Astrocyte (in vitro differentiated cells and primary cell): ENCODE data around the gene DSTN. TPM values are rescaled to one million over a fixed set of nuclear protein-coding genes. Genes with fewer than 3 reads are reported as not detected.

Source experiments
- DNase-seq: peaks from one replicate; pipeline ENCODE4 v3.0.0-alpha.2; 2010; ENCODE audit warnings: low read depth
- FAIRE-seq: peaks from 2 replicates; lab custom pipeline; 2011; peaks lifted over from hg19 to GRCh38; lab: Jason Lieb, UNC
- H2AFZ ChIP-seq: 2 replicates; pipeline ENCODE4 v1.6.0; 2012; ENCODE audit warnings: low read depth, low read length, inconsistent platforms
- H3K27ac ChIP-seq: 2 replicates; pipeline ENCODE4 v1.5.1; 2011; ENCODE audit warnings: low read depth, low read length, inconsistent platforms
- H3K27me3 ChIP-seq: 2 replicates; pipeline ENCODE4 v1.6.0; 2011; ENCODE audit warnings: low read length, inconsistent platforms; ENCODE audit not compliant: insufficient read depth
- H3K36me3 ChIP-seq: 2 replicates; pipeline ENCODE4 v1.5.1; 2011; ENCODE audit warnings: low read length, inconsistent platforms; ENCODE audit not compliant: insufficient read depth
- H3K4me1 ChIP-seq: 2 replicates; pipeline ENCODE4 v1.5.1; 2011; ENCODE audit warnings: low read length, inconsistent platforms; ENCODE audit not compliant: insufficient read depth
- H3K4me2 ChIP-seq: 2 replicates; pipeline ENCODE4 v1.6.0; 2012; ENCODE audit warnings: low read length, inconsistent platforms
- H3K4me3 ChIP-seq: 2 replicates; pipeline ENCODE4 v1.5.1; 2011; ENCODE audit warnings: low read depth, mild to moderate bottlenecking, low read length, inconsistent platforms; ENCODE audit not compliant: insufficient read depth
- H3K79me2 ChIP-seq: 2 replicates; pipeline ENCODE4 v1.6.0; 2012; ENCODE audit warnings: mild to moderate bottlenecking, low read length, inconsistent platforms; ENCODE audit not compliant: insufficient read depth
- H3K9ac ChIP-seq: 2 replicates; pipeline ENCODE4 v1.6.0; 2012; ENCODE audit warnings: mild to moderate bottlenecking, low read length, inconsistent platforms
- H3K9me3 ChIP-seq: 2 replicates; pipeline ENCODE4 v1.5.1; 2012; ENCODE audit warnings: low read depth, mild to moderate bottlenecking, low read length, inconsistent platforms; ENCODE audit not compliant: insufficient read depth
- H4K20me1 ChIP-seq: 2 replicates; pipeline ENCODE4 v1.6.0; 2012; ENCODE audit warnings: low read length, inconsistent platforms; ENCODE audit not compliant: insufficient read depth
- H3K27ac Mint-ChIP-seq: one replicate; pipeline ENCODE4 v1.8.0; 2021; ENCODE audit warnings: mild to moderate bottlenecking, mixed read lengths; ENCODE audit not compliant: unreplicated experiment
- H3K27me3 Mint-ChIP-seq: one replicate; pipeline ENCODE4 v1.8.0; 2021; ENCODE audit warnings: low read depth, mixed read lengths; ENCODE audit not compliant: unreplicated experiment
- H3K36me3 Mint-ChIP-seq: one replicate; pipeline ENCODE4 v1.8.0; 2021; ENCODE audit warnings: low read depth, mixed read lengths; ENCODE audit not compliant: unreplicated experiment
- H3K4me1 Mint-ChIP-seq: one replicate; pipeline ENCODE4 v1.8.0; 2021; ENCODE audit warnings: low read depth, mixed read lengths; ENCODE audit not compliant: unreplicated experiment
- H3K4me3 Mint-ChIP-seq: one replicate; pipeline ENCODE4 v1.8.0; 2021; ENCODE audit warnings: mild to moderate bottlenecking, moderate library complexity, mixed read lengths; ENCODE audit not compliant: unreplicated experiment
- H3K9me3 Mint-ChIP-seq: one replicate; pipeline ENCODE4 v1.8.0; 2021; ENCODE audit warnings: mild to moderate bottlenecking, mixed read lengths; ENCODE audit not compliant: unreplicated experiment
- CTCF ChIP-seq: IDR thresholded peaks from 2 replicates; pipeline ENCODE4 v1.5.1; 2011; ENCODE audit warnings: low read depth, mild to moderate bottlenecking, inconsistent platforms, low read length, moderate library complexity; ENCODE audit not compliant: insufficient read depth
- EZH2 ChIP-seq: IDR thresholded peaks from 2 replicates; pipeline ENCODE4 v1.6.1; 2012; ENCODE audit warnings: mild to moderate bottlenecking, low read length, inconsistent platforms; ENCODE audit not compliant: insufficient read depth
- total RNA-seq: library from RNA; stranded (reverse); gene quantifications from 2 replicates; pipeline ENCODE4 v1.2.1, GENCODE V29; 2021

Gene DSTN
- total RNA-seq, 1 donor from 2014 or later: 552 TPM

GRCh38 chr20:17609811-17610377 lies 40.0 kb downstream of the DSTN start:
- peaks cover 4% of the 10 kb centered on the region for H3K36me3 Mint-ChIP-seq
- Histone ChIP-seq H3K9ac (no peak overlapping the region), H3K4me3 (no peak overlapping the region), H3K27ac (no peak overlapping the region), H3K36me3 (peaks cover 40% of the 10 kb centered on the region), H4K20me1 (peaks cover 97% of the 10 kb centered on the region), H3K4me1 (peaks cover 13% of the 10 kb centered on the region), H3K4me2 (no peak overlapping the region), H3K9me3 (no peaks in the 10 kb centered on the region), H2AFZ (no peak overlapping the region), H3K79me2 (peaks cover 32% of the 10 kb centered on the region), H3K27me3 (no peaks in the 10 kb centered on the region)
- H3K9me3 Mint-ChIP-seq: no peaks in the 10 kb centered on the region
- peak; percentile 41 for FAIRE-seq
- TF ChIP-seq EZH2 (no peak), CTCF (no peak)
- H3K4me1 Mint-ChIP-seq: peaks cover 15% of the 10 kb centered on the region
- peak overlapping the region; percentile 23 for H3K27ac Mint-ChIP-seq
- no peak overlapping the region for H3K4me3 Mint-ChIP-seq
- no peak for DNase-seq
- no peaks in the 10 kb centered on the region for H3K27me3 Mint-ChIP-seq

GRCh38 chr20:17610566-17611289 lies 40.9 kb downstream of the DSTN start:
- Histone ChIP-seq H3K79me2 (peaks cover 25% of the 10 kb centered on the region), H3K9ac (no peak overlapping the region), H3K27me3 (no peaks in the 10 kb centered on the region), H3K36me3 (peaks cover 35% of the 10 kb centered on the region), H3K4me2 (no peak overlapping the region), H3K4me3 (no peak overlapping the region), H3K9me3 (no peaks in the 10 kb centered on the region), H4K20me1 (peaks cover 97% of the 10 kb centered on the region), H3K4me1 (peaks cover 13% of the 10 kb centered on the region), H3K27ac (peak overlapping the region; percentile 4), H2AFZ (no peak overlapping the region)
- peaks cover 2% of the 10 kb centered on the region for H3K36me3 Mint-ChIP-seq
- no peak for DNase-seq
- H3K4me3 Mint-ChIP-seq: no peak overlapping the region
- no peaks in the 10 kb centered on the region for H3K27me3 Mint-ChIP-seq
- no peak for FAIRE-seq
- H3K27ac Mint-ChIP-seq: peak overlapping the region; percentile 23
- TF ChIP-seq EZH2: no peak
- TF ChIP-seq CTCF: no peak
- peaks cover 15% of the 10 kb centered on the region for H3K4me1 Mint-ChIP-seq
- no peaks in the 10 kb centered on the region for H3K9me3 Mint-ChIP-seq

- H3K9ac ChIP-seq: no peak overlapping the region
- peaks cover 35% of the 10 kb centered on the region for H3K36me3 ChIP-seq
- no peak for TF ChIP-seq EZH2
- no peak for TF ChIP-seq CTCF
- FAIRE-seq (no peak), DNase-seq (no peak)
- H4K20me1 ChIP-seq: peaks cover 97% of the 10 kb centered on the region
- H3K27me3 ChIP-seq: no peaks in the 10 kb centered on the region
- Mint-ChIP-seq H3K9me3 (no peaks in the 10 kb centered on the region), H3K4me3 (no peak overlapping the region), H3K27me3 (no peaks in the 10 kb centered on the region), H3K4me1 (peaks cover 14% of the 10 kb centered on the region), H3K36me3 (peaks cover 2% of the 10 kb centered on the region), H3K27ac (no peak overlapping the region)
- no peak overlapping the region for H3K4me3 ChIP-seq
- peaks cover 13% of the 10 kb centered on the region for H3K4me1 ChIP-seq
- H3K79me2 ChIP-seq: peaks cover 22% of the 10 kb centered on the region
- no peak overlapping the region for H3K27ac ChIP-seq
- H3K4me2 ChIP-seq: no peak overlapping the region
- no peaks in the 10 kb centered on the region for H3K9me3 ChIP-seq
- H2AFZ ChIP-seq: no peak overlapping the region
These were observed 41.3 kb downstream of the DSTN start for GRCh38 chr20:17611290-17611539.
